ENCODE results near the gene GLB1L2.

DNA sequence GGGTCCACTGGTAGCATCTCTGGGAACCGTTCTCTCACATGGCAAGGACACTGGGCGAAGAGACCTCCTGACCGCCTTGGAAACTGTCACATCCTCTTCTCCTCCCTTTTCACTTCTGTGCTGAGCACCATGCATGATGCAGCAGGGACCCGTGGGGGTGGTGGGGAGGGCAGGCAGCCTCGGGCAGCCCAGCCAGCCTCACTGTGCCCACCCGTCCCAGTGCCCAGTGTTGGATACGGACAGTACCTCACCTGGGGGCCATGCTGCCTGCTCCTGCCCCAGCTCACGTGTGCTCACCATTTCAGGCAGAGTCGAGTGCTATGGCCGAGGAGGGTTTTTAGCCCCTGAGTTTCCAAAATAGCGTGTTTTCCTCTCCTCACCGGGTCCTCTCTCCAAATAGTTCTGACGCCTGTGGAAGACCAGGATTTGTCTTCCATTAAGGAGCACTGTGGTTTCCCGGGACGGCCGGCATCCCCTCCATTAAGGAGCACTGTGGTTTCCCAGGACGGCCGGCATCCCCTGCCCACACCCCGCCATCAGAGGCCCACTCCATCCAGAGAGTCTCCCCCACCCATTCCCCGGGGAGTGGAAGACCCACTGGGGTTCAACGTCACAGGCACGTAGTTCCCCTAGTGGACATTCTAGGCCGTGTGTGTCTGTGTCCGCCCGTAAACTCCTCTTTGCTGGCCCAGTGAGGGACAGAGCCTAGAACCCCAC is 57.8 kb downstream of the GLB1L2 start:
- TF ChIP-seq, protein P1, sequence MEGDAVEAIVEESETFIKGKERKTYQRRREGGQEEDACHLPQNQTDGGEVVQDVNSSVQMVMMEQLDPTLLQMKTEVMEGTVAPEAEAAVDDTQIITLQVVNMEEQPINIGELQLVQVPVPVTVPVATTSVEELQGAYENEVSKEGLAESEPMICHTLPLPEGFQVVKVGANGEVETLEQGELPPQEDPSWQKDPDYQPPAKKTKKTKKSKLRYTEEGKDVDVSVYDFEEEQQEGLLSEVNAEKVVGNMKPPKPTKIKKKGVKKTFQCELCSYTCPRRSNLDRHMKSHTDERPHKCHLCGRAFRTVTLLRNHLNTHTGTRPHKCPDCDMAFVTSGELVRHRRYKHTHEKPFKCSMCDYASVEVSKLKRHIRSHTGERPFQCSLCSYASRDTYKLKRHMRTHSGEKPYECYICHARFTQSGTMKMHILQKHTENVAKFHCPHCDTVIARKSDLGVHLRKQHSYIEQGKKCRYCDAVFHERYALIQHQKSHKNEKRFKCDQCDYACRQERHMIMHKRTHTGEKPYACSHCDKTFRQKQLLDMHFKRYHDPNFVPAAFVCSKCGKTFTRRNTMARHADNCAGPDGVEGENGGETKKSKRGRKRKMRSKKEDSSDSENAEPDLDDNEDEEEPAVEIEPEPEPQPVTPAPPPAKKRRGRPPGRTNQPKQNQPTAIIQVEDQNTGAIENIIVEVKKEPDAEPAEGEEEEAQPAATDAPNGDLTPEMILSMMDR (IDR thresholded peaks at IDR 0.05) = no peak
- TF ChIP-seq POLR2A (IDR thresholded peaks at IDR 0.05) = no peak

All from Peyer's patch (tissue), 4 donors.